ENCODE measurements around the gene RPTOR. TPM values are rescaled to one million over a fixed set of nuclear protein-coding genes. Genes with fewer than 3 reads are reported as not detected.

Gene RPTOR
- total RNA-seq, 1 donor from 2014 or later: 21.8 TPM

DNA sequence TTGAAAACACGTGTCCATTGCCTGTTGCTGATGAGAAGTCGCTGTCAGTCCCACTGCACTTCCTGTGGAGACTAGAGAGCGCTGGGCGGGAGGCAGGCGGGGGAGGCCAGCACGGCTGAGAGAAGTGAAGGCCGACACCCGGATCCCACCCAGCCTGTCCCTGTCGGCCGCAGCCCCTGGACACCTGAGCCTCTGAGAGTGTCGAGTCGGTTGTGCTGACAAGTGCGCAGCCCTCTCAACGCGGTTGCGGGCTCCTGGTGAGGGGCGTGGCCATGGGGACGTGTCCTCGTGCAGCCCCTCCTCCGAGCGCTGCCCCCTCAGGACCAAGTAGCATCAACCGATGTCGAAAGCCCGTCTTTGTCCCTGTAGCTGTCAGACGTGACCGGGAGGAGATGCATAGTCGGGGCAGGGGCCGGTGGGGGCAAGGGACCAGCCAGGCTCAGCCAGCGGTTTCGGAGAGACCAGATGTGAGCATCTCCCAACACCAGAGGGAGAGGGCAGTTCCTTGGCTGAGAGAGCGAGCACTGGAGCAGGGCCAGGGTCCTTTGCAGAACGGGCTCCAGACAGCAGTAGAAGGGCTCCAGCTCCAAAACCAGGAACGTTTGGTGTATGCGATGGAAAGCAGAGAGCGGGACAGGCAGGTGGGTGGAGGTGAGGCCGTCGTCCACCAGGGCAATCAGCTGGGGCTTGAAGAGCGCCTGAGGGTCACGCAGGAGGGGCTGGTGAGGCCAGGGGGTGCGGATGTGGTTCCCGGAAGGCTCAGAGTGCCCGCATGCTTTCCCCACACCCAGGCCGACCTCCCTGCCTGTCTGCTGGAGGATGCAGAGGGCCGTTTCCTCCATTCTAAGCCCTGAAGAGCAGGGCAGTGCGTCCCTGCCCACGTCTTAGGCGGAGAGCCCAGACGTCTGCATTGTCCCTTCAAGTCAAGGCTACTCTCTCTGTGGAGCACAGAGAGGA, 403.7 kb downstream of the RPTOR start:
- DNase-seq: no peak

DNA sequence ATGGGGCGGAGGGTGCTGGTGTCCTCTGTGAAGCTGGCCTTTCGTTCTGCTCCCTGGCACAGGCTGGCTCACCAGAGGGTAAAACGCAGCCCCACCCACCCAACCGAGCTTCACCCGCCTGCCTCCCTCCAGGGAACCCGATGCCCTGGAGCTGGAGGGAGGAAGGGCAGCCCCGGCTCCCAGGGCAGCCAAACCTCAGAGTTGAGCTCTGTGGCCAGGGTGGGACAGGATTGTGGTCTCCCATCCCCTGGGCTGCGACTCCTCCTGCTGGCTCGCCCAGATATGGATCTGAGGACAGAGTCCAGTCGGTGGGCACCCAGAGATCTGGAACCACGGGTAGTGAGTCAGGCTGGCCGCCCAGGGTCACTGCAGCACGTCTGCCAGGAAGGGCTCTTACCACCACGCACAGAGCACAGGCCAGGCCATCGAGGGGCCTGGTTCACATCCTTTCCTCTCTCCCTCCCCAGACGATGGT, 404.4 kb downstream of the RPTOR start:
- H3K36me3 ChIP-seq: peaks cover 51% of the 10 kb centered on the region
- peaks cover 3% of the 10 kb centered on the region for H3K9me3 ChIP-seq (replicated peaks)
- DNase-seq: no peak
- H3K4me3 ChIP-seq: no peak overlapping the region
- H3K27me3 ChIP-seq (ENCODE audit: low read depth): no peaks in the 10 kb centered on the region
- no peak overlapping the region for H3K27ac ChIP-seq (replicated peaks)
- H3K4me1 ChIP-seq: peaks cover 10% of the 10 kb centered on the region
- intact Hi-C loops (cut with micrococcal nuclease): no loop called here
- TF ChIP-seq, protein P1, sequence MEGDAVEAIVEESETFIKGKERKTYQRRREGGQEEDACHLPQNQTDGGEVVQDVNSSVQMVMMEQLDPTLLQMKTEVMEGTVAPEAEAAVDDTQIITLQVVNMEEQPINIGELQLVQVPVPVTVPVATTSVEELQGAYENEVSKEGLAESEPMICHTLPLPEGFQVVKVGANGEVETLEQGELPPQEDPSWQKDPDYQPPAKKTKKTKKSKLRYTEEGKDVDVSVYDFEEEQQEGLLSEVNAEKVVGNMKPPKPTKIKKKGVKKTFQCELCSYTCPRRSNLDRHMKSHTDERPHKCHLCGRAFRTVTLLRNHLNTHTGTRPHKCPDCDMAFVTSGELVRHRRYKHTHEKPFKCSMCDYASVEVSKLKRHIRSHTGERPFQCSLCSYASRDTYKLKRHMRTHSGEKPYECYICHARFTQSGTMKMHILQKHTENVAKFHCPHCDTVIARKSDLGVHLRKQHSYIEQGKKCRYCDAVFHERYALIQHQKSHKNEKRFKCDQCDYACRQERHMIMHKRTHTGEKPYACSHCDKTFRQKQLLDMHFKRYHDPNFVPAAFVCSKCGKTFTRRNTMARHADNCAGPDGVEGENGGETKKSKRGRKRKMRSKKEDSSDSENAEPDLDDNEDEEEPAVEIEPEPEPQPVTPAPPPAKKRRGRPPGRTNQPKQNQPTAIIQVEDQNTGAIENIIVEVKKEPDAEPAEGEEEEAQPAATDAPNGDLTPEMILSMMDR (IDR thresholded peaks at IDR 0.05; ENCODE audit: borderline replicate concordance): no peak

More for the DNA sequence above, 403.7 kb downstream of the RPTOR start:
- intact Hi-C loops (cut with micrococcal nuclease): no loop called here
- no peak overlapping the region for H3K27ac ChIP-seq (replicated peaks)
- peaks cover 3% of the 10 kb centered on the region for H3K9me3 ChIP-seq (replicated peaks)
- peaks cover 51% of the 10 kb centered on the region for H3K36me3 ChIP-seq
- no peaks in the 10 kb centered on the region for H3K27me3 ChIP-seq (ENCODE audit: low read depth)
- no peak overlapping the region for H3K4me3 ChIP-seq
- peaks cover 11% of the 10 kb centered on the region for H3K4me1 ChIP-seq
- TF ChIP-seq, protein P1 (IDR thresholded peaks at IDR 0.05; ENCODE audit: borderline replicate concordance): no peak

DNA sequence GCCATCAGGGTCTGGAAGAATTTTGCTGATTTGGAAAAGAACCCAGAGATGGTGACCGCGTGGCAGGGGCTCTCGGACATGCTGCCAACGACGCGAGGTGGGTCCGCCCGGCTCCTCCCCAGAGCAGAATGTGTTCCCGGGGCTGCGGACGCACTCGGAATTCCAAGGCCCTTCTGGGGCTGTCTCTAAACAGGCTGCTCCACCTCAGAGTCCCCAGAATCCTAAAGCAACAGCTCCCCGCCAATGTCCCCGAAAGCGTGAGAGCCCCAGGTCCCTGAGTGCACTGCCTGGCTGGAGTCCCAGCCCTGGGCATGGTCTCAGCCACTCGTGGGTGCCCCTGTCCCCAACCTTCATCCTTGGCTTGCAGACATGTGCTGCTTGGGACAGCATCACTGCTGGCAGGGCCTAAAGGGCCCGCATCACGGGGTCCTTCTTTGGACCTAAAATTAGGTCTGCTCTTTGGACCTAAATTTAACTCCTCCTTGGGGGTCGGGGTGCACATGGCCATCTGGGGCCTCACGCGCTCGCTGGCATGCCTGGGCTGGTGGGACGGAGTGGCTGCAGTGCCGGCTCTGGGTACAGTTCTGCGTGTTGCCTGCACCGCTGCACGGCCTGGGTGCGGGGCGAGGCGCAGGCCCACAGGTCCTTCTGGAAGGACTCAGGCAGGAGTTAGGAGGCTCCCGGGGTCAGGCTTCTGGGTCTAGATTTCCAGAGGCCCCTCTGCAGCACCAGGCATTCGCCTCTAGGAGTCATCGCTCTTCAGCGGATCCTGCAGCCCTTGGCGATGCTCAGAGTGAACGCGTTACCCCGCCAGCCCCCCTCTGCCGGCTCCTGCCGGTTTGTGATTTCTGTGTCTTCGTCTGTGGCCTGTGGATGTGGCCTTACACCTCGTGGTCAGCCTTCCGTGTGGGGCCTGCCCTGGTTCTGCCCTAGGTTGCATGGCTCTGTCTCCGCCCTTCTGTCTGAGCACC, 405.1 kb downstream of the RPTOR start:
- Histone ChIP-seq H3K36me3 (peaks cover 51% of the 10 kb centered on the region), H3K27me3 (ENCODE audit: low read depth) (no peaks in the 10 kb centered on the region), H3K27ac (replicated peaks) (no peak overlapping the region), H3K4me3 (no peak overlapping the region), H3K9me3 (replicated peaks) (peaks cover 3% of the 10 kb centered on the region), H3K4me1 (peaks cover 10% of the 10 kb centered on the region)
- TF ChIP-seq, protein P1 (IDR thresholded peaks at IDR 0.05; ENCODE audit: borderline replicate concordance): peak; percentile 32
- no peak for DNase-seq
- intact Hi-C loops (cut with micrococcal nuclease): no loop called here

DNA sequence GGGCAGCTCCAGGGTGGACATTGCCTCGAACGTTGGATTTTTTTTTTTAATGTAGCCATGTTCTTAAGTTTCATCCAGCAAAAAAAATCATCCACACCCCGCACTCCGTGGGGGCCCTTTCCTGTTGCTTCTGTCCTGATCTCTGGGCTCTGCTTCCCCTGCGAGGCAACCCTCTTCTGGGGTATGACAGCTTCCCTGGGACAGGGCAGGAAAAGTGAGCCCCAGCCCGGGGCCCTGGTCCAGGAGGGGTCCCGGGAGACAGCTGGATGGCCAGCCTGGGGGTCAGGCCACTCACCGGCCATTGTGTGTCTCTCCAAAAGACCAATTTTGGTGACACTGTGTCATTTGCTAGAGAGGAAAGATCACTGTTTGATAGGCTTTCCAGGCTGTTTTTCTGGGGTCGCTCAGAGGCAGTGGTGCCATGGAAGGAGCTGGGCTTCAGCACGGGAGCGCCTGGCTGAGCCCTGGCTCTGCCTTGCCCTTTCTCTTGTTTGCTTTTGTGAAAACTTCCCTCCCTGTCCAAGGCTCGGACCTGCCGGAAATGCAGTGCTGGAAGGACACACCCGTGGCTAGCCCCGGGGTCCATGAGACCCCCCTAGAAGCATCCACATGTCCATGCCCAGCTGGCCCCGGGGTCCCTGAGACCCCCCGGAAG, 406.0 kb downstream of the RPTOR start:
- DNase-seq: no peak
- no peak overlapping the region for H3K4me3 ChIP-seq
- intact Hi-C loops (cut with micrococcal nuclease): no loop called here
- TF ChIP-seq, protein P1 (IDR thresholded peaks at IDR 0.05; ENCODE audit: borderline replicate concordance): no peak
- H3K27me3 ChIP-seq (ENCODE audit: low read depth): no peaks in the 10 kb centered on the region
- peaks cover 10% of the 10 kb centered on the region for H3K4me1 ChIP-seq
- H3K27ac ChIP-seq (replicated peaks): no peak overlapping the region
- H3K36me3 ChIP-seq: peaks cover 49% of the 10 kb centered on the region
- peaks cover 3% of the 10 kb centered on the region for H3K9me3 ChIP-seq (replicated peaks)
